Gastrocnemius medialis (tissue), 4 donors: ENCODE measurements around the gene TSPYL1.

Source experiments
- CTCF ChIP-seq, 5 experiments: fragments of 450-650 bp in 3 of 5; fragments of 200-600 bp in 2 of 5; sonication (generic) in 2 of 5; IDR thresholded peaks in 4 of 5; conservative IDR thresholded peaks in 1 of 5; 1 replicate in 4 of 5; 2 replicates in 1 of 5; pipeline ENCODE4 v1.5.1; 2016 to 2019; ENCODE audit warnings: antibody characterized with exemption in 5 of 5, mild to moderate bottlenecking in 3 of 5, moderate library complexity in 3 of 5
- POLR2A ChIP-seq, 2 donors: fragments of 450-650 bp; IDR thresholded peaks; one replicate each; pipeline ENCODE4 v1.6.1; 2017; ENCODE audit warnings: antibody characterized with exemption in 2 of 2, mild to moderate bottlenecking in 2 of 2, moderate library complexity in 2 of 2

GRCh38 chr6:116255246-116255800 lies 24.4 kb downstream of the TSPYL1 start:
- TF ChIP-seq CTCF (IDR thresholded peaks at IDR 0.05 in 4 of 5, conservative IDR thresholded peaks at IDR 0.05 in 1 of 5) = no peak
- TF ChIP-seq POLR2A (IDR thresholded peaks at IDR 0.05) = no peak
